Smooth muscle cell (in vitro differentiated cells): ENCODE data around the gene CUL4A. TPM values are rescaled to one million over a fixed set of nuclear protein-coding genes. Genes with fewer than 3 reads are reported as not detected.

ENCODE experiments used
- DNase-seq: peaks from one replicate; lab custom pipeline; 2025; ENCODE audit not compliant: unreplicated experiment; lab: John Stamatoyannopoulos, UW
- H2AFZ ChIP-seq: fragments of 200-600 bp; sonication (generic); 2 replicates; pipeline ENCODE4 v1.6.0; 2016; ENCODE audit warnings: antibody characterized with exemption, low read depth, mild to moderate bottlenecking
- H3F3A ChIP-seq: fragments of 200-600 bp; sonication (generic); 2 replicates; pipeline ENCODE4 v1.6.0; 2017; ENCODE audit warnings: antibody characterized with exemption, low read depth
- H3K27ac ChIP-seq: fragments of 200-600 bp; sonication (generic); 2 replicates; pipeline ENCODE4 v1.5.1; 2016; ENCODE audit warnings: low read depth, mild to moderate bottlenecking
- H3K27me3 ChIP-seq: fragments of 200-600 bp; sonication (generic); 2 replicates; pipeline ENCODE4 v1.6.1; 2016; ENCODE audit warnings: low read depth, mild to moderate bottlenecking
- H3K36me3 ChIP-seq: fragments of 200-600 bp; sonication (generic); 2 replicates; pipeline ENCODE4 v1.5.1; 2016; ENCODE audit warnings: low read depth
- H3K4me1 ChIP-seq: fragments of 200-600 bp; sonication (generic); 2 replicates; pipeline ENCODE4 v1.5.1; 2016; ENCODE audit warnings: low read depth
- H3K4me2 ChIP-seq: fragments of 200-600 bp; sonication (generic); 2 replicates; pipeline ENCODE4 v1.6.0; 2016; ENCODE audit warnings: mild to moderate bottlenecking
- H3K4me3 ChIP-seq: fragments of 200-600 bp; sonication (generic); 2 replicates; pipeline ENCODE4 v1.5.1; 2016; ENCODE audit warnings: mild to moderate bottlenecking
- H3K79me2 ChIP-seq: fragments of 200-600 bp; sonication (generic); 2 replicates; pipeline ENCODE4 v1.6.0; 2016; ENCODE audit warnings: low read depth, mild to moderate bottlenecking
- H3K9ac ChIP-seq: fragments of 200-600 bp; sonication (generic); 2 replicates; pipeline ENCODE4 v1.6.0; 2016; ENCODE audit warnings: low read depth
- H3K9me3 ChIP-seq: fragments of 200-600 bp; sonication (generic); replicated peaks from 2 replicates; pipeline ENCODE4 v1.5.1; 2016; ENCODE audit warnings: low read depth
- H4K20me1 ChIP-seq: fragments of 200-600 bp; sonication (generic); 2 replicates; pipeline ENCODE4 v1.6.0; 2016; ENCODE audit warnings: low read depth
- CTCF ChIP-seq: fragments of 200-600 bp; sonication (generic); IDR thresholded peaks from 2 replicates; pipeline ENCODE4 v1.5.1; 2017; ENCODE audit warnings: borderline replicate concordance, mild to moderate bottlenecking, antibody characterized with exemption; ENCODE audit not compliant: insufficient read depth, poor library complexity, severe bottlenecking
- WGBS: methylation state at CpG from one replicate; pipeline ENCODE4 v1.1.7; 2016; ENCODE audit warnings: low lambda C conversion rate; 5-methylcytosine and 5-hydroxymethylcytosine counted together
- polyA plus RNA-seq: library from polyadenylated mRNA; unstranded; fragments of >200 nt; fragmentation: Nextera tagmentation; extraction: Ambion mirVana; gene quantifications from 2 replicates; pipeline ENCODE4 v1.2.1, GENCODE V29; 2016
- total RNA-seq: library from RNA; depleted of rRNA; stranded (reverse); fragments of >200 nt; gene quantifications from 2 replicates; pipeline ENCODE4 v1.2.3, GENCODE V29; 2014

CUL4A gene
- total and polyA plus RNA-seq, 2 experiments from 2014 or later, result 40.3 to 62.7 TPM

GRCh38 chr13:113293686-113294085, 84.3 kb downstream of the CUL4A start:
- WGBS, result 82% methylated on average over 9 of the region's 9 CpGs

GRCh38 chr13:113295776-113296175, 86.4 kb downstream of the CUL4A start:
- Histone ChIP-seq H2AFZ (no peak overlapping the region), H3K4me2 (no peak overlapping the region), H4K20me1 (peaks cover 23% of the 10 kb centered on the region), H3K27ac (no peak overlapping the region), H3K9ac (no peak overlapping the region), H3K27me3 (no peaks in the 10 kb centered on the region), H3K79me2 (peaks cover 42% of the 10 kb centered on the region), H3K4me1 (peaks cover 5% of the 10 kb centered on the region), H3F3A (no peaks in the 10 kb centered on the region), H3K9me3 (no peaks in the 10 kb centered on the region), H3K4me3 (no peak overlapping the region), H3K36me3 (no peaks in the 10 kb centered on the region)
- no peak for DNase-seq
- whole genome bisulfite sequencing, result 95% methylated on average over 6 of the region's 6 CpGs
- TF ChIP-seq CTCF, result no peak

More at GRCh38 chr13:113293686-113294085, 84.3 kb downstream of the CUL4A start:
- H3K4me3 ChIP-seq, result no peak overlapping the region
- no peak overlapping the region for H3K4me2 ChIP-seq
- TF ChIP-seq CTCF, result no peak
- H3K9ac ChIP-seq, result no peak overlapping the region
- H3K27ac ChIP-seq, result no peak overlapping the region
- no peaks in the 10 kb centered on the region for H3K27me3 ChIP-seq
- H4K20me1 ChIP-seq, result peaks cover 4% of the 10 kb centered on the region
- peaks cover 22% of the 10 kb centered on the region for H3K79me2 ChIP-seq
- peaks cover 4% of the 10 kb centered on the region for H3K4me1 ChIP-seq
- H3K9me3 ChIP-seq, result no peaks in the 10 kb centered on the region
- no peak for DNase-seq
- no peaks in the 10 kb centered on the region for H3K36me3 ChIP-seq
- no peak overlapping the region for H2AFZ ChIP-seq
- H3F3A ChIP-seq, result no peaks in the 10 kb centered on the region

- Histone ChIP-seq H3K27me3 (no peaks in the 10 kb centered on the region), H4K20me1 (peaks cover 32% of the 10 kb centered on the region), H2AFZ (peak within 1 kb of the TSS; percentile 88), H3K9ac (peak within 1 kb of the TSS; percentile 95), H3F3A (no peaks in the 10 kb centered on the region), H3K27ac (peak within 1 kb of the TSS; percentile 86), H3K79me2 (peaks cover 53% of the 10 kb centered on the region), H3K4me3 (peak within 1 kb of the TSS; percentile 95), H3K9me3 (no peaks in the 10 kb centered on the region), H3K4me2 (peak within 1 kb of the TSS; percentile 99), H3K36me3 (no peaks in the 10 kb centered on the region), H3K4me1 (peaks cover 5% of the 10 kb centered on the region)
- TF ChIP-seq CTCF, result no peak
- 2% methylated on average over 62 of the region's 74 CpGs for WGBS
- DNase-seq, result peak; percentile 95
Observed at GRCh38 chr13:113296823-113297369, 87.5 kb downstream of the CUL4A start, which contains the start of gene LAMP1. Gene LAMP1 (plus strand): TSS chr13:113297239. CDS start chr13:113297435, 196 bp downstream.

- WGBS, result 5% methylated on average over 24 of the region's 58 CpGs
- DNase-seq, result no peak
- H3K27me3 ChIP-seq, result no peaks in the 10 kb centered on the region
- no peak for TF ChIP-seq CTCF
- peak overlapping the region; percentile 95 for H3K9ac ChIP-seq
- H3K36me3 ChIP-seq, result no peaks in the 10 kb centered on the region
- H3K4me1 ChIP-seq, result peaks cover 5% of the 10 kb centered on the region
- peak overlapping the region; percentile 99 for H3K4me2 ChIP-seq
- H3K4me3 ChIP-seq, result peak overlapping the region; percentile 95
- H4K20me1 ChIP-seq, result peaks cover 38% of the 10 kb centered on the region
- peak overlapping the region; percentile 86 for H3K27ac ChIP-seq
- peaks cover 59% of the 10 kb centered on the region for H3K79me2 ChIP-seq
- no peak overlapping the region for H2AFZ ChIP-seq
- H3K9me3 ChIP-seq, result no peaks in the 10 kb centered on the region
- no peaks in the 10 kb centered on the region for H3F3A ChIP-seq
Observed at GRCh38 chr13:113297370-113298042, 88.1 kb downstream of the CUL4A start.
